NCI-H2107 treated with DMSO at 0.1 percent for 48 hours (cell line): ENCODE results near the gene EXOC3L2.
"Not testable (repeated sequence)": the region's sequence is repeated elsewhere in the genome, so short reads cannot be mapped to it uniquely, and the experiment has no call there.

Source experiments
- DNase-seq: peaks from one replicate; lab custom pipeline; 2025; ENCODE audit not compliant: unreplicated experiment; lab: John Stamatoyannopoulos, UW

Gene EXOC3L2

DNA sequence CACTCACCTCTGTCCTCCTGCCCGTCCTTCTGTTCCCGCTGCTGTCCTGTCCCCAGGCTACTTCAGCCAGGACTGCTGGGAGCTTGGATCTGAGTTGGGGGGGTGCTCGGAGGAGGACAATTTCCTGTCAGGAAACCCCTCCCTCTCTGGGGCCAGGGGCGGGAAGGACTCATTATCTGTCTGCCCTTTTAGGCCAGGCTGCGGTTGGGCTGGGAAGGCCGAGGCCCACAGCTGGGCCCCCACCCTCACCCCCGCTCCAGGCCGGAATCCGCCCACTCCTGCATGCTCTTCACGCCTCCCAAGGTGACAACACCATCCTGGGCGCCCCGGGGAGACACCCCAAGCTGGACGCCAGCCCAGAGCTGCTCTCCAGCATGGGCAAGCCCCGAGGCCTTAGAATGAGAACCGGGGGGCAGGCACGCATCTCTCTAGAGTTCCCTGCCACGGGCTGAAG lies at the start of gene EXOC3L2:
TSS of gene EXOC3L2 (minus strand) at position 74 of the 454 bp plus-strand sequence. CDS start 6,362 bp downstream, outside the sequence.
- DNase-seq, result no peak

GRCh38 chr19:45294291-45295029 lies 49.3 kb upstream of the EXOC3L2 start:
- no peak for DNase-seq

DNA sequence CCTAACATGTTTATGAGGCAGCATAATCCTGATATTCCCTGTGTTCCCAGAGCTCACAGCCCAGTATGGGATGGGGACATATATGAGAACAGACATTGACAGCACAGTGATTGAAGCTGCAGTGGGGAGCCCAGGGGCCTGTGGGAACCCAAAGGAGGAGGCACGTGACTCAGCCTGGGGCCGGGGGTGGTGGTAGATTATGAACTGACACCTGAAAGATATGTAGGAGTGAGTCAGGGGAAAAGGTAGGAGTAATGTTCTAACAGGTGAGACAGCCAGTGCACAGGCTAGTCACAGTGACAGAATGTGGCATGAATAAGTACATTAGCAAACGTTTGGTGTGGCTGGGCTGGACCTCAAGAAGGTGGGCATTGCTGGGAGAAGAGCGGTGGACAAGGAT lies 48.5 kb upstream of the EXOC3L2 start:
- no peak for DNase-seq

DNA sequence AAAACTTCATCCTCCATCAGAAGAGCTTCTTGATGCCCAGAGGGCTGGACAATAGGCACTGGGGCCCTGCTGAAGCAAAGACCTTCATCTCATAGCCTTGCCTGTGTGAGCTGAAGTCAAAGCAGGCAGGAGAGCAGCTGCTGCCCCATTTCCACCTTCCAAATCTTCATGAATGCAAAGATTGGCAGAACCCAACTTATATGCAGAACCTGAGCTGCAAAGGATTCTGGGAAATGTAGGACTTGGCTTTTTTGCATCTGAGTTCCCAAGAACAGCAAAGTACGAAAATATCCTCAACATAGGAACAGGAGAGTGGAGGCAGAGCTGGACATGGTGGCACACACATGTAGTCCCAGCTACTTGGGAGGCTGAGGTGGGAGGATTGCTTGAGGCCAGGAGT lies 46.6 kb upstream of the EXOC3L2 start:
- no peak for DNase-seq

DNA sequence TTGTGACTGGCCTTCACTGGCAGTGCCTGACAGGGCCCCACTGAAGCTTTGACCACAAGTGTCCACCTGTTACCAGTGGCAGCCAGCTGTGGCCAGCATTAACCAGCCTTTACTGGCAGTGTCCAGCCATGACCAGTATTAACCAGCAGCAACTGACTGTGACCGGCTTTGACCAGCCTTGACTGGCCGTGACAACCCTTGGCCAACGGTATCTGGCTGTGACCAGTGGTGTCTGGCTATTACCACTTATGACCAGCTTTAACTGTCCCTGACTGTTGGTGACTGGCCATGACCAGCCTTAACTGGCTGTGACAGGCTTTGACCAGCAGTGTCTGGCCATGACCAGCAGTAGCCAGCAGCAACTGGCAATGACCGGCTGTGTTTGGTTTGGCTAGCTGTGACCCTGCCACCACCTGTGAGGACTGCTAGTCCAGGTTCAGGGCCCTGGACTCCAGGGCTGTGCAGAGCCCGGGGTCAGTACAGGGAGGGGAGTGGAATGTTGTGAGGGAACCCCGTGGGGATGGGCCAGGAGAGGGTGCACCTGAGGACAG lies 45.2 kb upstream of the EXOC3L2 start:
- DNase-seq, result no peak

- no peak for DNase-seq
Measured at GRCh38 chr19:45283443-45284033, 38.3 kb upstream of the EXOC3L2 start.

GRCh38 chr19:45280471-45280961 lies 35.3 kb upstream of the EXOC3L2 start:
- no peak for DNase-seq

GRCh38 chr19:45279587-45280192 lies 34.5 kb upstream of the EXOC3L2 start:
- DNase-seq, result no peak

- DNase-seq, result no peak
Measured at GRCh38 chr19:45278087-45278486, 32.9 kb upstream of the EXOC3L2 start.

DNA sequence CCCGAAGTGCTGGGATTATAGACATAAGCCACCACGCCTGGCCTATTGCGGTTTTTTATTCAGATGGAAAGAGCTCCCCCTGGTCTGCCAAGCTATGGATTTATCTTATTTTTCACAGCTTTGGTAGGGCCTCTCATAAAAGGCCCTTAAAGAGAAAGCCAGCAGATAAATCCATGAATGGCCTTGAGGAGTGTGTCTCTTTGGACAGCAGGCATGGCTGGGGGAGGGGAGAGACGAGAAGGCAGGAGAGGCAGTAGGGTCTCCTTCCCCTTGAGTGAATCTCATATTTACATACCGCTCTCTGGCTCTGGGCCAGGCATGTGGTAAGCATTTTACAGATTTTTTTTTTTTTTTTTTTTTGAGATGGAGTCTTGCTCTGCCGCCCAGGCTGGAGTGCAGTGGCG lies 31.1 kb upstream of the EXOC3L2 start:
- DNase-seq, result peak; percentile 2

DNA sequence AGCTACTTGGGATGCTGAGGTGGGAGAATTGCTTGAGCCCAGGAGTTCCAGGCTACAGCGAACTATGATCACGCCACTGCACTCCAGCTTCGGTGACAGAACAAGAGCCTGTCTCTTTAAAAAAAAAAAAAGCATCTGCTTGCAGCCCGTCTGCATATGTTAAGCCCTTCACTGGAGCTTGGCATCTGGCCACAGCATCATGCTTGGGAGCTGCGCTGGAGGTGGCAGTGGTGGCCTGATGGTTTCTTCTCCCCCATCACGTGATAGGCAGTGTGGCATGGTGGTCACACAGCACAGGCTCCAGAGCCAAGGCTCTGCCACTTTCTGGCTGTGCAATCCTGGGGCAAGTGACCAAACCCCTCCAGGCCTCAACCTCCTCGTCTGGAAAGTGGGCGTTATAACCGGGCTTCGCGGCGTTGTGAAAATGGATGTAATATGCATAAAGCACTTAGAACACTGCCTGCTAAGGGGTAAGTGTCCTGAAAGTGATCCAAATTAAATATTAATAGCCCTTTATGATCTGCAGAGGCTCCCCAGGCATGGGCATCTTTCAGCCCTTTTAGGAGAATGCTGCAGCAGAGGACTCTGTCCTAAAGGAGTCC lies 30.3 kb upstream of the EXOC3L2 start:
- DNase-seq, result peak; percentile 1

GRCh38 chr19:45273521-45273855 lies 28.3 kb upstream of the EXOC3L2 start:
- no peak for DNase-seq

DNA sequence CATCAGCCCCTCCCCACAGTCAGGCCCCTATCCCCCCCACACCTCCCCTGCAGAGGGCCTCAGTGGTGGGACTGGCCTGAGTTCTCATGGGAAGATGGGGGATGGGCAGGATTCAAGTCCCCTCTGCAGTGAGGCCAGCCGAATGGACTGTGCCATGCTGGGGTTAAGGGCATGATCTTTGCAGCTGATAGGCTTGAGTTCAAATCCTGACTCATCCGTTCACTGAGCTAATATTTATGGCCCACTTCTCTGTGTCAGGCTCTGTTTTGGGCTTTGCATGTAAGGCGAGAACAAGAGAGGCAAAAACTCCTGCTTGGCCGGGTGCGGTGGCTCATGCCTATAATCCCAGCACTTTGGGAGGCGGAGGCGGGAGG lies 26.5 kb upstream of the EXOC3L2 start:
- DNase-seq, result no peak

GRCh38 chr19:45271098-45271734 lies 26.0 kb upstream of the EXOC3L2 start:
- no peak for DNase-seq

- DNase-seq, result not testable (repeated sequence)
Measured at GRCh38 chr19:45269939-45270338, 24.7 kb upstream of the EXOC3L2 start.

GRCh38 chr19:45267296-45267695 lies 22.1 kb upstream of the EXOC3L2 start:
- no peak for DNase-seq

DNA sequence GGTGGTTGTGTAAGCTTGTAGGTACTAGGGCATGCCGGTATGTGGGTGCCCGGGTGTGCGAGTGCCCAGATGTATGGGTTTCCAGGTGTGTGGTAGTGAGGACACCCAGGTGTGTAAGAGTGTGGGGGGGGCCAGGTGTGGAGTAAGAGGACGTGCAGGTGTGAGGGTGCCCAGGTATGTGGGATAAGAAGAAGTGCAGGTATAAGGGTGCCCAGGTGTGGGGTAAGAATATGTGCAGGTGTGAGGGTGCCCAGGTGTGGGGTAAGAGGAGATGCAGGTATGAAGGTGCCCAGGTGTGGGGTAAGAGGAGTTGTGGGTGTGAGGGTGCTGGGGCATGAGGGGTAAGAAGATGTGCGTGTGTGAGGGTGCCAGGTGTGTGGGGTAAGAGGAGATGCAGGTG lies 20.2 kb upstream of the EXOC3L2 start:
- no peak for DNase-seq

DNA sequence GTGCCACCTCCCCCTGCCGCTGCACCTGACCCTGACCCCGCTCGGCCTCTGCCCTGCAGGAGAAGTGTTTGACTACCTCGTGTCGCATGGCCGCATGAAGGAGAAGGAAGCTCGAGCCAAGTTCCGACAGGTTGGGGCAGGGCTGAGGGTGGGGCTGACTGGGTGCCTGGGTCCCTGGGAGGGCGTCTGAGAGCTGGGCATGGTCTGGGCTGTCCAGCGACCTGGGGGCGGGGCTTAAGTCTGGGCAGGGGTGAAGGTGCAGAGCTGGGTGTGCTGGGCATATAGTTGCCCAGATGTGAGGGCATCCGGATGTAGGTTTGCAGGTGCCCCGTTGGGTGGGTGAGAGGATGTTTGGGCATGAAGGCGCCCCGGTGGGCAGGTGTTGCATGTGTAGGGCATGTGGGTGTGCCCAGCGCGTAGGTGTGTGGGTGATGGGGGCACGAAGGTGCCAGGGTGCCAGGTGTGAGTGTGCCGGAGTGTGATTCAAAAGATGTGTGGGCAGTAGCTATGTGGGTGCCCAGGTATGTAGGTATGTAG lies 19.6 kb upstream of the EXOC3L2 start:
- DNase-seq, result no peak

DNA sequence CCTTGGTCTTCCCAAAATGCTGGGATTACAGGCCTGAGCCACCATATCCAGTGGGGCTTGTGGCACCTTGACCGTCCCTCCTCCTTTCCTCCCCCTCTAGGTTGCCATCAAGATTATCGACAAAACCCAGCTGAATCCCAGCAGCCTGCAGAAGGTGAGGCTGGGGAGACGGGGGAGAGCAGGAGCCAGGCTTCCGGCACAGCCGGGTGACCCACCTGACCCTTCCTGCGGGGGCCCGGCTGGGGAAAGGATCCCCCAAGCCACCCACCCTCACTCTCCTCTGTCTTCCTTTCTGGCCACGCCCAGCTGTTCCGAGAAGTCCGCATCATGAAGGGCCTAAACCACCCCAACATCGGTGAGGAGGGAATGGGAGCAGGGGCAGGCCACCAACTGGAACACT lies 17.8 kb upstream of the EXOC3L2 start:
- DNase-seq, result no peak

- no peak for DNase-seq
Measured at GRCh38 chr19:45262570-45262969, 17.4 kb upstream of the EXOC3L2 start.

GRCh38 chr19:45258862-45259261 lies 13.7 kb upstream of the EXOC3L2 start:
- DNase-seq, result no peak
